Stimulated activated CD4-positive, alpha-beta T cell treated with anti-CD3 and anti-CD28 coated beads, TNF-alpha, amount 100 ng/mL, for 24 hours (primary cell): ENCODE data around the gene TLK2.

ENCODE experiments used
- DNase-seq, 3 experiments: peaks; one replicate each; pipeline ENCODE4 v3.0.0-alpha.2; 2020; ENCODE audit warnings: low read depth in 3 of 3

The TLK2 gene

DNA sequence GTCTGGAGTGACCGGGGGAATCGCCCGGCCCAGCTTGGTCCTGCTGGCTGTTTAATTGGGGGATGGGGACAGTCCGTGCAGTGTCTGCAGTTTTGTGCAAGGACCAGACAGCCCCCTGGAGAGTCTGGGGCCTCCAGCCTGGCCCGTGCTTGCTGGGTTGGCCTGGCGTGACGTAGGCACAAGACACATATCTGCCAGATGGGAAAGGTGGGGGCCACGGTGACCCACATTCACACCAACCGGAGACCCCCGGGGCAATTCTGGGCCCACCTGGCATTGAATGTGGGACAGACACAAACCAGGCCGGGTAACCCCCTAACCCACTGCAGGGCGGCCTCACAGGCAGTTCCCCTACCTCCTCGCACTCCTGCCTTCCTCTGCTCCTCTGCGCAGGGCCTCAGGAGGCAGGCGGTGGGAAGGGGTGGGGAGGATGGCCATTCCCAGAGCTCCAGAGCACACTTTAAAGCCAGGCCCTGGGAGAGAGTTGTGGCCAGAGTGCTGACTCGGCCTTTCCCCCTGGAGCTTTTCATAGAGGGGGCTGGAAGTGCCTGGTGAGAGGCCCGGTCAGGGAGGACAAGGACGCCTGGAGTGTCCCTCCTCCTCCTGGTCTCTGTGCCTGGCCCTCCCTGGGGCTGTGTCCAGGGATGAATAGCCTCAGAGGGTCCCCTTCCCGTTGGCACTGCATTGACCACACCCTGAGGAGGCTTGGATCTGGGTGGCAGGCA lies 150.4 kb downstream of the TLK2 start:
- DNase-seq, result no peak

DNA sequence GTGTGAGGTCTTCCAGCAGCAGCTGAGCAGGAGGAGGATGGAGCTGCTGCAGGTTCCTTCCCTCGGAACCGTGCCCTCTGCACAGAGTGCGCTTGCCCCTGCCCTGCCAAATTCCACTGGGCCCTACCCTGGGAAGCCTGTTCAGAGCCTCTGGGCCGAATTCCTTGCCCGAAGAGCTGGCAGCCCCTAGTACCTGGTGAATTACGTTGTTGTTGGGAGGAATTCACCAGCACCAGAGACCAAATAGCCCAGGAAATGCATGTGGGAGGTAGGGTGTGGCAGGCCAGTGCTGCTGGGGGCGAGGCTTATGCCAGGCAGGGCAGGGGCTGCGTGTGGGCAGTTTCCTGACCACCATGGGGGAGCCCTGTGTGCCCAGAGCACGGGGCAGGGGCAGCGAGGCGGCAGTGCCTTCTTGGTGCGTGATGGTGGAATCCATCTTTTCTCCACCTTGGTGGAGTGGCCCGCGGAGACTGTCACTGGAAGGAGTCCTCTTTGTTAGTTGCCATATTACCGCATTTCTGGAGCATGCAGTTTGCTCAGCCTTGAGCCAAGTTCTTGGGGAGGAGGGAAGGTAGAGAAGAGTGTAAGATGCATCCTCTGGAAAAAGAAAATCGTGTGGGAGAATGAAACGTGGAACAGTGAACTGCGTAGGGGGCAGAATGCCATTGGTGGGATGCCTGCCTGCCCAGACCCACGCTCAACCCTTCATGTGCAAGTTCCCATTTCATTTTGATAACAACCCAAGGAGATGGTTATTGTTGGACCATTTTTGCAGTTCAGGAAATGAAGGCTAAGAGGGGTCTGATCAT lies 151.1 kb downstream of the TLK2 start:
- no peak for DNase-seq

DNA sequence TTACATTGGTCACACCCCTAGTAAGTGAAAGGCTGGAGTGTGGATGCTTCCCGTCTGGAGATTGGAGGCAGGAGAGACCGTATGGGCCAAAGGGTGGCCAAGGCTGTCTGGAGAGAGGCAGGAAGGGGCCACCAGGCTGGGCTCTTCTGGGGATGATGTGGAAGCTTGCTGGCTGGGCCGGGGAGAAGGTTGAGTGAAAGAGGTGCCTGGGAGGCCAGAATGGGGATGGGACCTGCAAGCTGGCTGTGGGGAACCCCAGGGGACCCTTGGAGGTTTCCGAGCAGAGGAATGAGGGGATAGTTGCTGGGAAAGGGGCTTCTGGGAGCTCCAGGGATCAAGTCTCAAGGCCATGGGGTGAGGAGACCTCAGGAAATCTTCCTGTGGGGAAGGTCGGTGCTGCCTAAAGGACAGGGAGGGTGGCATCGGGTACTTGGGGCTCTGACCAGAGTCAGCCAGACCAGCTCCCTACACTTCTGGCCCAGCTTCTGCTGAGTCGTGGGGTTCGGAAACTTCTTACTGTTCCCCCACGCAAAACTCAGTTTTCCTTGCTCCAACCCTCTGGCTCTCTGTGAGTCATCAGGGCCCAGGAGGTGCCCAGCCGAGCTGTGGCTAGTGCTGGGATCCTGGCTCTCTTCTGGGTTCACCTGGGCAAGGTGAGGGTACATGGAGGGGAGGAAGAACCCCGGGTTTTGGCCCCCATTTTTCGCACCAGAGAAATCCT lies 151.9 kb downstream of the TLK2 start:
- no peak for DNase-seq

DNA sequence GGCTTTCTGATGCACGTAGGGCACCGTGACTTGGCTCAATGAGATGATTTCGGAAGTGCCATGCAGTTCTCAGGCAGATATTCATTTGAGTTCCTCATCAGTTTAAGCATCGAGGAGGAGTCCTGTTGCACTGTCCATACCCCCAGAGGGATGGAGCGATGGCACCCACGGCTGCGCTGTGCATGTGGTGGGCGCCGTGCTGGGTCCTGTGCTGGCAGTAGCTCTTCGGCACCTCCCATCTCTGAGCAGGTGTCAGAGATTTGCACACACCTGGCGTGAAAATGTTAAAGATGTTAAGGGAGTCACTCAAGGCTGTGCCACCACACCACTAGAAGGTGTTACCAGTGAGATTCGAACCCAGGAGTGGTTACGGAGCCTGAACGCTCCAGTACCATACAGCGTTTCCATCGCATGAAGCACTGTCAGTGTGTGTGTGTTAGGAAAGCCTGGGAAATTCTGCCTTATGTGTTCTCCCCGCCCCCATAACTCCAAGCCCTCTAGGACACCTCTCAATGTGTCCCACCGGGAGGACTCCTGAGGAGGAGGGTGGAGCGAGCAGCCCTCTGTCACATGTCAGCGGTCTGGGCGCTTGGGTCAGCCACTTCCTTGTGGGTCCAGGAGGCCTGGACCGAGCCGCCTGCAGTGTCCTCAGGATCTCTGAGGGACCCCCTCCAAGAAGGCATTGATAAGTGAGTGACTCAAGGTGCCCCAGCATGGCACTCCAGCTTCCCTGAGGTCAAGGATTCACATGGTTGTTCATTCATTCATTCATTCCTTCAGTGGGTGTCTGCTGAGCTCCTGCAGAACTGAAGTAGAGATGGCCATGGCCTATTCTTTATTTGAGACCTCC lies 152.7 kb downstream of the TLK2 start:
- DNase-seq, result no peak

DNA sequence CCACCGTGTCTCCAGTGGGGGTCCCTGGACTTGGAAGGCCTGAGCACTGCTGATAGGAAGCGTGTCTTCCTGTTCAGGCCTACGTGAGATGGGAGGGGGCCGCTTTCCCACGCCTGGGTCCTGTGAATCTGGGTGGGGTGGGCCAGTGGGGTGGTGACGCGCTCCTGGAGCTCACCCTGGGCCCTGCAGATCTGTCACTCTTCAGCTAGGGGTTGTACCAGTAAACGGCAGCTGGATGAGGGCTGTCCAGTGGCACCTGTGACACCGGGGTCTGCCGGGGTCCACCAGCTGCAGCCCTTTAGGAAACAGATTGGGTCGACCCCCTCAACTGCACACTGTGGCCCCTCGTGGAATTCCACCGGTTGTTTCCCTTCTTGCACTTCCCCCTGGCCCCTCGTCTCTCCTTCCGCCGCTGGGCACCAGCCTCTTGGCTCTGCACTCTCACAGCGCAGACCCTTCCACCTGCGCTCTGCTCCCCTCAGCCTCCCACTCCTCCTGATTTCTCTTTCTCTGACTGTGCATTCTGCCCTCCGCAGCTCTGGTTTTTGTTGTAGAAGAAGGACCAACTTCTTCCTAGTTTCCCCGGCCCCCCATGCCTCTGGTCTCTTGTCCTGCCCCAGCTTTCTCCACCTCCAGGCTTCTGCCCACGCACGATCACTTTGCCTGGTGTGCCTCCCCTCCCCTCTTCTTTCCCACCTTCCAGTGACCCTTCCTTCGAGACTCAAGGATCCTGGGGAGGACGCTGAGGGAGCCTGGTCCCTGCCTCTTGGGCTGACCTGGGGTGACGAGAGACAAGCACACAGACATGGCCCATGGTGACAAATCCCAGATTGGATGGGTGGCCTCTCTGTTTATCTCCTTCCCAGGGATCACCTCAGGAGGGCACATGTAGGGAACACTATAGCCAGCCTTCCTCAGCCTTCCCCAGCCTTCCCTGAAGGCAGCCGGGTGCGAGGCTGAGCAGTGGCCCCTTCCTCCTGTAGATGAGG lies 153.6 kb downstream of the TLK2 start:
- DNase-seq, result no peak

DNA sequence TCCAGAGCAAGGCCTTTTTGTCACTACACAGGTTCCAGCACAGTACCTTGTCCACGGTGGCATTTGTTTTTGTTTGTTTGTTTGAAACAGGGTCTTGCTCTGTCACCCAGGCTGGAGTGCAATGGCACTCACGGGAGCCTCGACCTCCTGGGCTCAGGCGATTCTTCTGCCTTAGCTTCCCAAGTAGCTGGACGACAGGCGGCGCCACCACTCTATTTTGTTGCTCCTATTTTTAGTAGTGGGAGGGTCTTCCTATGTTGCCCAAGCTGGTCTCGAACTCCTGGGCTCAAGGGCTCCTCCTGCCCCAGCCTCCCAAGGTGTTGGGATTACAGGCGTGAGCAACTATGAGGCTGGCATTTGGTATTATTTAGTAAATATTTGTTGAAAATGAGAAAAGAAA lies 159.2 kb downstream of the TLK2 start:
- DNase-seq, result no peak

DNA sequence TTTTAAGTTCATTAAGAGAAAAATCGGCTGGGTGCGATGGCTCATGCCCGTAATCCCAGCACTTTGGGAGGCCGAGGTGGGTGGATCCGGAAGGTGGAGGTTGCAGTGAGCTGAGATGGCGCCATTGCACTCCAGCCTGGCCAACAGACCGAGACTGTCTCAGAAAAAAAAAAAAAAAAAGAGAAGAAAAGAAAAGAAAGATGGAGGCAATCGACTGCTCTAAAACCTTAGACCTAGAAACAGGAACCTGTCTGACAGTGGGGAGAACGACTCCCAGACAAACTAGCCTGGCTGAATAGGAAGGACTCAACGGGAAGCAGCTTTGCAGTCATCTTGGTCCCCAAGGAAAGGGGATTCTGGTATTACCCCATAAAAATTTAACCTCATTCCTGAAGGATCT lies 162.5 kb downstream of the TLK2 start:
- no peak for DNase-seq

DNA sequence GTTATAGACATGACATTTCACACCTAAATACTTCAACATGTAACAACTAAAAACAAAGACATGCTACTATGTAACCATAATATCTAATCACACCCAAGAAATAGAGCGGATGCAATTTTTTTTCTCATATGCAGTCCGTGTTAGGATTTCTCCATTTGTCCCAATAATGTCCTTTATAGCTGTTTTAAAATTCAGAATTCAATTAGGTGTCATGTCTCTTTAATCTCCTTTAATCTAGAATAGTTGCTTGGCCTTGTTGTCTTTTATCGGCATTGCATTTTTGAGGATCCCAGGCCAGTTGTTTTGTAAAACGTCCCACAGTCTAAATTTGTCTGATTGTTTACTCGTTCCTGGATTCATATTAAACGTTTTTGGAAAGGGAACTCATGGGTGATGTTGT lies 163.3 kb downstream of the TLK2 start:
- no peak for DNase-seq

DNA sequence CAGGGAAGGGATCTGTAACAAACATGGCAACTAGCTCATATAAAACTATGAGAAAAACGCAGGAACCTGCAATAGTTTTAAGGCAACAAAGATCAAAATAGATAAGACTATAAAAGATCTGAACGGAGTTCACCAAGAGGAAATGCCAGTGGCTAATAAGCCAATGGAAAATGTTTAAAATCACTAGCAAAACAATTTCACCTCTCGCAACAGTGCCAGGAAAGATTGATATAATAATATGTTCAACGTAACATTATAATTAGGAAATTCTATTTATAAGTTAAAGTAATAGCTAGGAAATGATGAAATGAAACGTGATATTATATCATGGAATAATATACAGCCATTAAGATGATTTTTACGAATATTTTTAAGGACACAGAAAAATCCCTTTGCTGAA lies 164.9 kb downstream of the TLK2 start:
- no peak for DNase-seq

DNA sequence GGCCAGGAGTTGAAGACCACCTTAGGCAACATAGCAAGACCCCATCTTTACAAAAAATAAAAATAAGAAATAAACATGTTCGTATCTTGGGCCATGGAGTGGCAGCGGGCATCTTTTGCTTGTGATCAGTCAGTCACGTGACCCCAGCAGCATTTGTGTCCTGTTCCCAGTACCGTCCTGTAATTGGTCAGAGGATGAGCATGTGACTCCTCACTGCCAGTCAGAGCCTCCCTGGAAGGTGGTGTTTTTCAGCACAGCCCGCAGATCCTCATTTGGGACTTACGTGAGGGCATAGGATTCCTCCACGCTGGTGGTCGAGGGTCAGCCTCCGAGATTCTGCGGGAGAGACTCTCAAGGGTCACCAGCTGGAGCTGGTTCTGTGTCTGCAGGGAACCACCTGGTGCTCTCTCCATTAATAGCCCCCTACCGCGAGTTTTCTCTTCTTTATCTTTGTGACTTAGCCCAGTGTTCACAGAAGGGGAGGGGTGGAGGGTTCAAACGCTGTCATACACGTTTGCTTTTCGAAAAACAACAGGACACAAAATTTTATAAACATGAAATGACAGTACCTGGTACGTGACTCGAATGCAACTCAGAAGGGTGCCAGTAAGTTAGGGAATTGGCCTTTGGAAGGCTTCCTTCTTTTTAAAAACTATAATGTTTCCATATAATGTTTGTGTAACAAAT lies 166.0 kb downstream of the TLK2 start:
- no peak for DNase-seq

DNA sequence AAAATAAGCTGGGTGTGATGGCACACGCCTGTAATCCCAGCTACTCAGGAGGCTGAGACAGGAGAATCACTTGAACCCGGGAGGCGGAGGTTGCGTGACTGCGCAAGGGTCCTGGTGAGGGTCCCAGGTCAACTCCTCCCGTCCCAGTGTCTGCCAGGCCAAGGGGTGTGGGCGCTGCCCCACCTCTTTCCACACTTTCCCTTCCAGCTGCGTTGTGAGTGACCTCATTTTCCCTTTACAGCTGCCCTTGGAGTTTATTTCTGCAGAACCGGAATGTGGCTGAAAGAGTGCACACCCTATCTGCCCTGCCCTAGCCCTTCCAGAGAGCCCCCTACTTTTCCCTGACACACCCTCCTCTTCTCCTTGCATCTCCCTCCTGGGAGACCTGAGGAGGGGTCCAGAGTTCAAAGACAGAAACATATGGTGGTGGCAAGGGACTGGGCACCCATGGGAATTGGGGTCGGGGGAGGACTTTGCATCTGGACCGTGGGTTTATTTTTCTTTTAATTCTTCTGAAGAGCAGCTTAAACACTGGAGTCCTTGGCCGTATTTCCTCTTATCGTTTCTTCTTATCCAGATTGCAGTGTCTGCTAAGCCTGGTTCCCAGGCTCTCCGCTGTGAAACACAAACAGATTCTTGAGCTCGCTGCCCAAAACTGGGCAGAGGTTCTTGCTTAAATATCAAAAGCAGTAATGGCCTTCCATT lies 169.8 kb downstream of the TLK2 start:
- DNase-seq, result no peak

DNA sequence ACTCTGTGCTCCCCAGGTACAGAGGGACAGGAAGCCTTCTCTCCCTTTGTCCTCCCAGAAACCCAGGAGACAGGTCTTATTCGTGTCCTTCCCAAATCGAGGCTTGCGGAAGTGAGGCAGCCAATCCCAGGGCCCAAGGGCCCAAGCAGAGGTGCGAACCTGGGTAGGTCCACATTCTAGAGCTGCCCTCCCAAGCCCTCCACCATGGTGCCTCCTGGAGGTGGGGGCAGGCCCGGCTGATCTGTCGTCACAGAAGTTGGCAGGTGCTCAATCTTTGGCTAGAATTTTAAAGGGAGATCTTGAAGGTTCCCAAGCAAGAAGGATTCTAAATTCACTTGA lies 170.3 kb downstream of the TLK2 start:
- no peak for DNase-seq

DNA sequence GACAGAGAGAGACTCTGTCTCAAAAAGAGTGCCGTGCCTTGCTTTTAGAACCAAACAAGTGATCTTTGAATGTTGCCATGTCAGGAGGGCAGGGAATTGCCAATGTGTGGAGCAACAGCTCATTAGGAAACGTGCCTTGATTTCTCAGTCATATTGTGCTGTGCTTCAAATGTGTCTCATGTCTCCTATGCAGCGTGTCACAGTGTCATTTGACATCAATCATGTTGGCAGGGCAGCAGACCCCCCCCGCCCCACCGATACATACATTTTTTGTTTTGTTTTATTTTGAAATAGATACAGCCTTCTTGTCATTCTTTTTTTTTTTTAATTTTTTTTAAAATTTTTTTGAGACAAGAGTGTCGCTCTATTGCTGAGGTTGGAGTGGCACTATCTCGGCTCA lies 170.9 kb downstream of the TLK2 start:
- no peak for DNase-seq

DNA sequence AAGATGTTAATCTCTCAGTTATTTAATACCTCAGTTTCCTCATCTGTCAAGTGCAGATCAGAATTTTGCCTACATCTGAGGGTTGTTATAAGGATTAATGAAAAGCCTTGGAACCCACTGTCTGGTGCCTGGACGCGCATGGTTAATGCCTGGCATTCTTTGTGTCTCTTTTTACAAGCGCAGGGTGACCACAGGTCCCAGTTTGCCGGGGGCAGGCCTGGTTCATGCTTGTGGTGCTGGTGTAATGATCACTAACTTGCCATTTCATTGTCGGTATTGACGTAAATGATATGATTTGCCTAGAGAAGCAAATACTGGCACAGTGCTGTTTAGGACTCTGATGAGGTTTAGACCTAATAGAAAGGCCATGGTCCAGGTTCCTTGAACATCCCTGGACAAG lies 172.0 kb downstream of the TLK2 start:
- no peak for DNase-seq

DNA sequence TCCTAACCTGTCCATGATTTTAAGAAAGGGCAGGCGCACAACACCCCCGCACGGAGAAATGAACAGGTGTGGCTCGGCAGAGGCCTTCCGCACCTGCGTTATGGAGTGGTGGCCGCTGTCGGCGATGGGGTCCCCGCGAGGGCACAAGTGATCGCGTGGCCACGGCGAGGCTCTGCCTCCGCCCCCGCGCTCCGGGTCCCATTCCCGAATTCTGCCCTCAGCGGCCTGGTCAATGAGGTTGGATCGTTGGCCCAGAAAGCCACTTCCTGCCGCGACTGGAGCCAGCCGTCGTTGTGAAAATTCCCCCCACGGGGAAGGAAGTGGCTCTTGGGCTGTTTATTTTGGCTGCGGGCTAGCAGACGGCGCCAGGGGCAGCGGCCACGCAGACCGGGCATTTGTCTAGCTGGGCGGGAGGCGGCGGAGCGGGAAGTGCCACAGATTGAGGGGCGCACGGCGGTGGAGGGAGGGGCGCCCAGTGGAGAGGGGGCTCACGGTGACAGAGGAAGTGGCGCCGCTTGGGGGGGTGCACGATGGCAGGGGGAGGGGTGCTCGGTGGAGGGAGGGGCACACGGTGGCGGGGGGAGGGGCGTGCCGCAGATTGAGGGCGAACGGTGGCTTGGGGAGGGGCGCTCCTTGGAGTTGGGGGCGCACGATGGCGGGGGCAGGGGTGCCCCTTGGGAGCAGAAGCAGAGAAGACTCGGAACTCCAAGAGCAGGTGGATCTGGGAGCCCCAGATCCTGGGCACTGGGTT lies 173.8 kb downstream of the TLK2 start:
- peak in 1 of 3 experiments; percentile 24 for DNase-seq

DNA sequence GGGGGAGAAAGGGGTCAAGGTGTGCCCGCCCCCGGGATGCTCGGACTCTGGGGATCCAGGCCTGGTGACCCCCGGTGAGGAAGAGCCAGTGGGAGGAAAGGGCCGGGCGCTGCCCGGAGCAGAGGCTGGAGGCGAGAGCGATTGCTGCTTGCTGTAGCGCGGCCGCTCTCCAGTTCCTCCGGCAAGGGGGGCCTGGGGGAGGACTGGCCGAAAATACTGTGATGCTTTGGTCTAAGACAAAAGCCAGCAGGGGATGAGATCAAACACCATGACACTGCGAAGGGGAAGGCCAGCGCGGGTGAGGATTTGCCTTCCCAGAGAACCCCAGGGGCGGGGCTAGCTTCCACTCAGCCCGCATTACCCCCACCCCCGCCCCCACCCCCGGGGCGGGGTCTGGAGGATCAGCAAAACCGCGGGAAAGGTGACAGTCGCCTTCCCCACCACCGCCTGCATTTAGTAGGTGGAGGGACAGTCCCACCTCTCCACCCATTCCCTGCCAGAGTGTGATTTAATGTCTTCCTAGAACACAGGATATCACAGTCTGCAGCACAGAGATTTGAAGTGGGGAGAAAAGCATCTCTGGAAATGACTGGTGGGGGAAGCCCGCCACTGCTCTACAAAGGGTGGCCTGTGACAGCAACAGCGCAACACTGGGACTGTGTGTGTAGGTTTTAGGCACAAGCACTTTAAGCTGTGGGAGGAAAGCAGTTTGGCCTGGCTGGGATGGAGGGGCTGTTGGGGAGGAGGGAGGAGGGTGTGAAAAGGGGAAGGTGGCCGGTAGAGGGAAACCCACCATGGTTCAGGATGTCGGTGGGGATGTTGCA lies 174.6 kb downstream of the TLK2 start:
- DNase-seq, result peak; percentile 76 to 95 (median 81)

DNA sequence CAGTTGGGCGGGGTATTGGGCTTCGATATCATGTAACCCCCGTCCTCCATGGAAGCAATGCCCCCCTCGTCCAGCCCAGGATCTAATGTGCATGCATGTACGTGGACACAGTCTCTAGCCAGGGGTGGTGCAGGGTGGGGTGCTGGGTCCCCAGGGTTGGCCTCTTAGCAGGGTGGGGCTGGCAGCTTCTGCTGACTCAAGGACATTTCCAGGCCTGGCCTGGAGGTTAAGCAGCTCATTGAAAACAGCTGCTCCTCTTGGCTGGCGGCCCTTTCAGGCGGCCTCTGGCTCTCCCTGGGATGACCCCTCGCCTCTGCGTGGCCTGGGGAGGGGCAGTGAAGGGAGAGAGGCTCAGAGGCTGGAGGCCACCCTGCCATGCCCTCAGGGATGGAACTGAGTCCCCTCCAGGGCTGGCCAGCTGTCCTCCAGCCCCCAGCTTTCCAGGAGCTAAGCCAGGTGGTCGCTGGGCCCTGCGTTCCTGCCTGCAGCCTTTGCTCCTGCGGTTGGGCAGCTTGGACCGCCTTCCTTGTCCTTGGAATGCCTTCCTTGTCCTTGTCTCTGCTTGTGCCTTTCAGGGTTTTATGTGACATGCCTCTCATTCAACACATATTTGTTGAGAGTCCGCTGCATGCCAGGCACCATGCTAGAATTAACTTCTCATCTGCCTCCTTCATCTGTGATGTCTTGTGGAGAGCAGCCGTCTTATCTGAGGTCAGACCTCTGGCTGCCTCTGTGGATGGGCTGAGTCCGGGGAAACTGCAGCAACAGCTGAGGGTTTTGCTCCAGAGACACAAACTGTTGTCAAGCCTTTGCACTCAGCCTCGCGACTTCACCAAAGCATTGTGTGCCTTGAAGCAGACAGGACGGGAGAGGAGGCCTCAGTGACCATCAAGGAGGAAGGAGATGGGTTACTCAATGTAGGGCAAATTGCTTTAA lies 175.5 kb downstream of the TLK2 start:
- DNase-seq, result no peak
